Erythroblast (primary cell): ENCODE measurements around the gene HLF.

Experiments used
- GATA1 ChIP-seq: IDR thresholded peaks from 2 replicates; pipeline ENCODE4 v1.6.1; 2011; ENCODE audit warnings: low read depth, mild to moderate bottlenecking, control low read depth, low read length, moderate library complexity
- POLR2A ChIP-seq: IDR thresholded peaks from 2 replicates; pipeline ENCODE4 v1.6.1; 2011; ENCODE audit warnings: mild to moderate bottlenecking, low read length

DNA sequence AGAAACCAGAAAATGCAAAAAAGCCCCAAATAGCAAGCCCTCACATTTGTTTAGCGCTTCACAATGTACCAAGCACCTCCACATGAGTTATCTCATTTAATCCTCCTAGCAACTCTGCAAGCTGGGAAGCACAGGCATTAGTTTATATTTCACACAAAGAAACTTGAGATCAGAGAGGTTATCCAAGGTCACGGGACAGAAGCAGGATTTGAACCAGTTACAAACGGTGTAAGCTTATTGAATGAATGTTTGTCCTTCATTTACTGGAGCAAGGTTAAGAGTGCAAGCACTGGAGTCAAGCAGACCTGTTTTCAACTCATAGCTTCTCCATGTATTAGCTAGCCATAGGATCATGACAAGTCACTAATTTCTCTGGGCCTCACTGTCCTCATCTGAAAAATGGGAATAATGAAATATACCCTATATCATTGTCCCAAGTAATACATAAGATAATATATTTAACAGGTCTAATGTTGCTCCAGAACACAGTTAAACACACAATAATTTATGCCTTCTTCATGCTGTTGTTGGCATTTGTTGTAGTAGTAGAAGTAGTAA lies 6.1 kb upstream of the HLF start:
- TF ChIP-seq POLR2A (no peak), GATA1 (no peak)
